OCI-LY1 (cell line): ENCODE data around the gene GOSR2.

Source experiments
- H2AFZ ChIP-seq: fragments of 200-600 bp; sonication (generic), shearing (Covaris generic); 2 replicates; pipeline ENCODE4 v1.6.0; 2014; ENCODE audit warnings: antibody characterized with exemption, mild to moderate bottlenecking, low read length
- H3F3A ChIP-seq: fragments of 200-600 bp; sonication (generic), shearing (Covaris generic); 2 replicates; pipeline ENCODE4 v1.6.0; 2014; ENCODE audit warnings: mild to moderate bottlenecking, antibody characterized with exemption, low read length, moderate library complexity; ENCODE audit not compliant: insufficient read depth
- H3K27ac ChIP-seq: fragments of 200-600 bp; sonication (generic); 2 replicates; pipeline ENCODE4 v1.5.1; 2014; ENCODE audit warnings: low read length, mixed run types, mild to moderate bottlenecking, low read depth; ENCODE audit not compliant: poor library complexity, severe bottlenecking
- H3K27me3 ChIP-seq: fragments of 200-600 bp; sonication (generic); 2 replicates; pipeline ENCODE4 v1.6.0; 2014; ENCODE audit warnings: antibody characterized with exemption, mild to moderate bottlenecking, low read length, moderate library complexity; ENCODE audit not compliant: insufficient read depth
- H3K36me3 ChIP-seq: fragments of 200-600 bp; sonication (generic); 2 replicates; pipeline ENCODE4 v1.6.1; 2014; ENCODE audit warnings: mild to moderate bottlenecking, antibody characterized with exemption, low read length, moderate library complexity, mixed read lengths; ENCODE audit not compliant: insufficient read depth
- H3K4me1 ChIP-seq: fragments of 200-600 bp; sonication (generic); 2 replicates; pipeline ENCODE4 v1.5.1; 2014; ENCODE audit warnings: mild to moderate bottlenecking, low read length, moderate library complexity; ENCODE audit not compliant: insufficient read depth, severe bottlenecking
- H3K4me2 ChIP-seq: fragments of 200-600 bp; sonication (generic), shearing (Covaris generic); 2 replicates; pipeline ENCODE4 v1.6.1; 2014; ENCODE audit warnings: low read length
- H3K4me3 ChIP-seq: fragments of 200-600 bp; sonication (generic); 2 replicates; pipeline ENCODE4 v1.5.1; 2014; ENCODE audit warnings: low read length, low read depth, mild to moderate bottlenecking, mixed read lengths; ENCODE audit not compliant: poor library complexity, severe bottlenecking
- H3K79me2 ChIP-seq: fragments of 200-600 bp; shearing (Covaris generic); 2 replicates; pipeline ENCODE4 v1.6.1; 2016; ENCODE audit warnings: mixed run types, low read length, mixed read lengths; ENCODE audit not compliant: insufficient read depth
- H3K9ac ChIP-seq: fragments of 200-600 bp; sonication (generic), shearing (Covaris generic); 2 replicates; pipeline ENCODE4 v1.6.1; 2014; ENCODE audit warnings: mild to moderate bottlenecking, low read length, mixed read lengths
- H3K9me2 ChIP-seq: fragments of 200-600 bp; sonication (generic), shearing (Covaris generic); 2 replicates; pipeline ENCODE4 v1.6.1; 2014; ENCODE audit warnings: low read depth, mild to moderate bottlenecking, low read length, mixed read lengths
- H3K9me3 ChIP-seq: fragments of 200-600 bp; shearing (Covaris generic); 2 replicates; pipeline ENCODE4 v1.6.1; 2014; ENCODE audit warnings: low read length, mixed read lengths
- H4K20me1 ChIP-seq: fragments of 200-600 bp; sonication (generic), shearing (Covaris generic); 2 replicates; pipeline ENCODE4 v1.6.0; 2016; ENCODE audit warnings: mild to moderate bottlenecking, low read length; ENCODE audit not compliant: insufficient read depth
- EZH2 ChIP-seq: fragments of 200-600 bp; sonication (generic), shearing (Covaris generic); IDR thresholded peaks from 2 replicates; pipeline ENCODE4 v1.8.0; 2017; ENCODE audit warnings: borderline replicate concordance, mixed run types, mild to moderate bottlenecking, antibody characterized with exemption, low read length, moderate library complexity, mixed read lengths
- TF ChIP-seq, protein P1 (sequence below): fragments of 200-600 bp; sonication (generic), shearing (Covaris generic); IDR thresholded peaks from 2 replicates; pipeline ENCODE4 v1.5.1; 2017; ENCODE audit warnings: mild to moderate bottlenecking, antibody characterized with exemption, low read length, moderate library complexity, mixed read lengths

GOSR2 gene

GRCh38 chr17:46968224-46968834, 45.4 kb downstream of the GOSR2 start:
- Histone ChIP-seq H3K27me3 (no peaks in the 10 kb centered on the region), H3F3A (no peaks in the 10 kb centered on the region), H3K9me3 (no peaks in the 10 kb centered on the region), H3K4me2 (no peak overlapping the region), H3K36me3 (no peaks in the 10 kb centered on the region), H3K27ac (no peak overlapping the region), H2AFZ (no peak overlapping the region), H3K4me3 (no peak overlapping the region), H3K79me2 (no peaks in the 10 kb centered on the region), H3K9ac (no peak overlapping the region), H3K9me2 (no peaks in the 10 kb centered on the region), H4K20me1 (no peaks in the 10 kb centered on the region), H3K4me1 (no peaks in the 10 kb centered on the region)
- TF ChIP-seq, protein P1, sequence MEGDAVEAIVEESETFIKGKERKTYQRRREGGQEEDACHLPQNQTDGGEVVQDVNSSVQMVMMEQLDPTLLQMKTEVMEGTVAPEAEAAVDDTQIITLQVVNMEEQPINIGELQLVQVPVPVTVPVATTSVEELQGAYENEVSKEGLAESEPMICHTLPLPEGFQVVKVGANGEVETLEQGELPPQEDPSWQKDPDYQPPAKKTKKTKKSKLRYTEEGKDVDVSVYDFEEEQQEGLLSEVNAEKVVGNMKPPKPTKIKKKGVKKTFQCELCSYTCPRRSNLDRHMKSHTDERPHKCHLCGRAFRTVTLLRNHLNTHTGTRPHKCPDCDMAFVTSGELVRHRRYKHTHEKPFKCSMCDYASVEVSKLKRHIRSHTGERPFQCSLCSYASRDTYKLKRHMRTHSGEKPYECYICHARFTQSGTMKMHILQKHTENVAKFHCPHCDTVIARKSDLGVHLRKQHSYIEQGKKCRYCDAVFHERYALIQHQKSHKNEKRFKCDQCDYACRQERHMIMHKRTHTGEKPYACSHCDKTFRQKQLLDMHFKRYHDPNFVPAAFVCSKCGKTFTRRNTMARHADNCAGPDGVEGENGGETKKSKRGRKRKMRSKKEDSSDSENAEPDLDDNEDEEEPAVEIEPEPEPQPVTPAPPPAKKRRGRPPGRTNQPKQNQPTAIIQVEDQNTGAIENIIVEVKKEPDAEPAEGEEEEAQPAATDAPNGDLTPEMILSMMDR = no peak
- no peak for TF ChIP-seq EZH2

GRCh38 chr17:46968896-46969295, 45.9 kb downstream of the GOSR2 start:
- no peaks in the 10 kb centered on the region for H3K27me3 ChIP-seq
- H3K4me3 ChIP-seq = no peak overlapping the region
- no peak overlapping the region for H2AFZ ChIP-seq
- no peaks in the 10 kb centered on the region for H3F3A ChIP-seq
- H4K20me1 ChIP-seq = no peaks in the 10 kb centered on the region
- no peak overlapping the region for H3K4me2 ChIP-seq
- no peaks in the 10 kb centered on the region for H3K4me1 ChIP-seq
- no peaks in the 10 kb centered on the region for H3K9me2 ChIP-seq
- no peak overlapping the region for H3K9ac ChIP-seq
- no peaks in the 10 kb centered on the region for H3K36me3 ChIP-seq
- H3K9me3 ChIP-seq = no peaks in the 10 kb centered on the region
- H3K79me2 ChIP-seq = no peaks in the 10 kb centered on the region
- no peak overlapping the region for H3K27ac ChIP-seq
- no peak for TF ChIP-seq EZH2
- TF ChIP-seq, protein P1 = no peak

DNA sequence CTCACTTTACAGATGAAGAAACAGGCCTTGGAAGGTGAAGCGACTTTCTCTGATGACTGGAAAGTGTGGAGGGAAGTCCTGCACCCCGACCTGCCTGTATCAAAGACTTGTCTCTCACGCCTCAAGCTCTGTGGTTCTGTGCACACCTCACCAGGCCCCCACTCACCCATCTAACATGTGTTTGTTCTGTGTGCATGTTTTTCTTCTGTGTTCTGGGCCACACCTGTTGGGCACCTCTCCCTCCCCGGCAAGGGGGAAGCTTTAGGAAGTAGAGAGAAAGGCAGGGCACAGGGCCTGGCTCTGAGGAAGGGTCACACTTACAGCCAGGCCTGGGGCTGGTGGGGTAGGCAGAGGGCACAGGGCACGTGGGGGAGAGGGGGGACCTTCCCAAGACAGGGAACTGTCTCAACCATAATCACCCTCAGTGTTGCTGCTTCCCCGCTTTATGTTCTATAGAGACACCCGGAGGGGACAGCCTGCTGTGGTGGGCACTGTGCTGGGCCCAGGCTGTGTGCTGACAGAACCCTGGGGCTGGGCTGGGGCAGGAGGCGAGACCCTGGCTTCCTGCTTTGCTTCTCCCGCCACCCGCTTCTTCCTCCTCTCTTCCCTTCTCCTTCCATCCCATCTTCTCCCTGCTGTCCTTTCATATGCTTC, 48.8 kb downstream of the GOSR2 start:
- TF ChIP-seq, protein P1 = no peak
- no peak for TF ChIP-seq EZH2
- Histone ChIP-seq H3K27me3 (no peaks in the 10 kb centered on the region), H3K9me2 (no peaks in the 10 kb centered on the region), H3F3A (no peaks in the 10 kb centered on the region), H3K4me2 (no peak overlapping the region), H4K20me1 (no peaks in the 10 kb centered on the region), H3K27ac (no peak overlapping the region), H3K4me1 (no peaks in the 10 kb centered on the region), H3K9ac (no peak overlapping the region), H3K9me3 (no peaks in the 10 kb centered on the region), H3K79me2 (no peaks in the 10 kb centered on the region), H3K4me3 (no peak overlapping the region), H2AFZ (no peak overlapping the region), H3K36me3 (no peaks in the 10 kb centered on the region)
